Parathyroid adenoma (tissue), 2 donors: Measurements from ENCODE around the gene SOX30.

ENCODE experiments used
- H2AFZ ChIP-seq: fragments of 300-600 bp; sonication (generic); one replicate; pipeline ENCODE4 v1.7.0; 2017; ENCODE audit warnings: antibody characterized with exemption, mild to moderate bottlenecking
- H3K27ac ChIP-seq: fragments of 300-600 bp; sonication (generic); one replicate; pipeline ENCODE4 v1.7.0; 2017
- H3K27me3 ChIP-seq: fragments of 300-600 bp; sonication (generic); one replicate; pipeline ENCODE4 v1.7.0; 2017; ENCODE audit warnings: low read length; ENCODE audit not compliant: control insufficient read depth, insufficient read depth
- H3K36me3 ChIP-seq: fragments of 300-600 bp; sonication (generic); one replicate; pipeline ENCODE4 v1.7.0; 2017; ENCODE audit warnings: low read length; ENCODE audit not compliant: control insufficient read depth, insufficient read depth
- H3K4me1 ChIP-seq: fragments of 300-600 bp; sonication (generic); one replicate; pipeline ENCODE4 v1.7.0; 2017; ENCODE audit warnings: control low read depth
- H3K4me2 ChIP-seq: fragments of 300-600 bp; sonication (generic); one replicate; pipeline ENCODE4 v1.7.0; 2017; ENCODE audit warnings: low read length
- H3K4me3 ChIP-seq: fragments of 300-600 bp; sonication (generic); one replicate; pipeline ENCODE4 v1.7.0; 2017; ENCODE audit warnings: low read depth, low read length
- H3K79me2 ChIP-seq: fragments of 300-600 bp; sonication (generic); one replicate; pipeline ENCODE4 v1.7.0; 2017; ENCODE audit warnings: control low read depth
- H3K9ac ChIP-seq: fragments of 300-600 bp; sonication (generic); one replicate; pipeline ENCODE4 v1.7.0; 2017; ENCODE audit warnings: mild to moderate bottlenecking
- H3K9me3 ChIP-seq: fragments of 300-600 bp; sonication (generic); one replicate; pipeline ENCODE4 v1.7.0; 2017; ENCODE audit warnings: low read length; ENCODE audit not compliant: control insufficient read depth
- TF ChIP-seq, protein P1 (sequence below): fragments of 300-600 bp; sonication (generic); IDR thresholded peaks from one replicate; pipeline ENCODE4 v1.7.0; 2017; ENCODE audit warnings: antibody characterized with exemption, mild to moderate bottlenecking
- donor health status: primary hyperparathyroidism.

SOX30 gene

DNA sequence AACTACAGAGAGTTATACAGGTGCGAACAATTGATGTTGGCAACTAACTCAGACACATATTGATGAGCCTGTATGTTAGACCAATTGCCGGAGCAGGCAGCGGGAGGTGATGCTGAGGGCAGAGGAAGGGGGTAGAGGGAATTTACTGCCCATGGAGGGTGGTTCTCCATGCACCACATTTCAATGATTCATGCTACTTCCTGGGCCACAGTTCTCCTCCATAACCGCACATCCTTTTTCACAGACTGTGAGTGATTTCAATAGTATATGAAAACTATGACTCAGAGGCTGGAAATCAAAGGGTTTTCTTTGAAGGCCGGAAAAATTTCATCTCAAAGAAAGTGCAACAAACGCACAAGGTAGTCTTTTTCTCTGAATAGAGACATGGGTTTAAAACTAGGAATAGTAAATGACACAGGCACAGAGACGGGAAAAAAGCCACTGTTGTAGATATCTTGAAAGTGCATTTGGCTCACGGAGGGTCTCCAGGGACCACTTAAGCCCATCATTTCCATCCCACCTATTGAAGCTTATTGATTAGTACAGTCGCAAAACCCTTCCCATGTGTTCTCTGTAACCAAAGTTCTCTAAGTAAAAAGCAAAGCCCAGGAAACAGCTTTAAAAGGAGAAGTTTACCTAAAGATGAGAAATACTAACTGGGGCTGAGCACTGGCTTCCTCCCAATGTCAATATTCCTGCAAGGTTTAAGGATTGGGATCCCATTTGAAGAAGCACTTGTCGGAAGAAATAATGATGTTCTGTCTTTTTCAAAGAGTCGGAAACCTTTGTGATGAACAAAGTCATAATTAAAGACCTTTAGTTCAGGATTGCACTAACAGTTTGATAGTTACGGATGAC is 48.7 kb downstream of the SOX30 start:
- Histone ChIP-seq H3K27ac (no peak overlapping the region), H3K9ac (no peak overlapping the region), H3K27me3 (no peaks in the 10 kb centered on the region)

GRCh38 chr5:157602505-157602904 is 49.7 kb downstream of the SOX30 start:
- H3K9me3 ChIP-seq = no peaks in the 10 kb centered on the region
- no peak overlapping the region for H3K27ac ChIP-seq
- no peaks in the 10 kb centered on the region for H3K4me1 ChIP-seq
- H3K27me3 ChIP-seq = no peaks in the 10 kb centered on the region
- H3K4me2 ChIP-seq = no peak overlapping the region
- H2AFZ ChIP-seq = no peak overlapping the region
- no peaks in the 10 kb centered on the region for H3K36me3 ChIP-seq
- H3K9ac ChIP-seq = no peak overlapping the region
- H3K79me2 ChIP-seq = no peaks in the 10 kb centered on the region
- TF ChIP-seq, protein P1, sequence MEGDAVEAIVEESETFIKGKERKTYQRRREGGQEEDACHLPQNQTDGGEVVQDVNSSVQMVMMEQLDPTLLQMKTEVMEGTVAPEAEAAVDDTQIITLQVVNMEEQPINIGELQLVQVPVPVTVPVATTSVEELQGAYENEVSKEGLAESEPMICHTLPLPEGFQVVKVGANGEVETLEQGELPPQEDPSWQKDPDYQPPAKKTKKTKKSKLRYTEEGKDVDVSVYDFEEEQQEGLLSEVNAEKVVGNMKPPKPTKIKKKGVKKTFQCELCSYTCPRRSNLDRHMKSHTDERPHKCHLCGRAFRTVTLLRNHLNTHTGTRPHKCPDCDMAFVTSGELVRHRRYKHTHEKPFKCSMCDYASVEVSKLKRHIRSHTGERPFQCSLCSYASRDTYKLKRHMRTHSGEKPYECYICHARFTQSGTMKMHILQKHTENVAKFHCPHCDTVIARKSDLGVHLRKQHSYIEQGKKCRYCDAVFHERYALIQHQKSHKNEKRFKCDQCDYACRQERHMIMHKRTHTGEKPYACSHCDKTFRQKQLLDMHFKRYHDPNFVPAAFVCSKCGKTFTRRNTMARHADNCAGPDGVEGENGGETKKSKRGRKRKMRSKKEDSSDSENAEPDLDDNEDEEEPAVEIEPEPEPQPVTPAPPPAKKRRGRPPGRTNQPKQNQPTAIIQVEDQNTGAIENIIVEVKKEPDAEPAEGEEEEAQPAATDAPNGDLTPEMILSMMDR = no peak
- H3K4me3 ChIP-seq = no peak overlapping the region

More for the DNA sequence above, 48.7 kb downstream of the SOX30 start:
- Histone ChIP-seq H3K9me3 (no peaks in the 10 kb centered on the region), H3K4me2 (no peak overlapping the region), H3K79me2 (no peaks in the 10 kb centered on the region), H3K36me3 (no peaks in the 10 kb centered on the region), H3K4me1 (no peaks in the 10 kb centered on the region), H3K4me3 (no peak overlapping the region), H2AFZ (no peak overlapping the region)
- TF ChIP-seq, protein P1 = no peak

GRCh38 chr5:157600252-157600651 is 52.0 kb downstream of the SOX30 start:
- Histone ChIP-seq H3K27ac (no peak overlapping the region), H3K4me2 (no peak overlapping the region), H3K9me3 (no peaks in the 10 kb centered on the region), H2AFZ (no peak overlapping the region), H3K27me3 (no peaks in the 10 kb centered on the region), H3K36me3 (no peaks in the 10 kb centered on the region), H3K79me2 (no peaks in the 10 kb centered on the region), H3K4me1 (no peaks in the 10 kb centered on the region), H3K4me3 (no peak overlapping the region), H3K9ac (no peak overlapping the region)
- TF ChIP-seq, protein P1 = no peak

GRCh38 chr5:157599565-157599964 is 52.7 kb downstream of the SOX30 start:
- Histone ChIP-seq H3K4me2 (no peak overlapping the region), H3K9ac (no peak overlapping the region), H3K4me1 (no peaks in the 10 kb centered on the region), H3K79me2 (no peaks in the 10 kb centered on the region), H3K27me3 (no peaks in the 10 kb centered on the region), H2AFZ (no peak overlapping the region), H3K9me3 (no peaks in the 10 kb centered on the region), H3K36me3 (no peaks in the 10 kb centered on the region), H3K4me3 (no peak overlapping the region), H3K27ac (no peak overlapping the region)
- TF ChIP-seq, protein P1 = no peak
